SKM-1 treated with dmso at 0.1 percent for 144 hours (cell line): Measurements from ENCODE around the gene RTF2.
A peak's percentile ranks its signal among the peaks of the same experiment; 100 is the strongest.

ENCODE experiments used
- DNase-seq: peaks from one replicate; lab custom pipeline; 2025; ENCODE audit not compliant: unreplicated experiment; lab: John Stamatoyannopoulos, UW

The RTF2 gene, protein sequence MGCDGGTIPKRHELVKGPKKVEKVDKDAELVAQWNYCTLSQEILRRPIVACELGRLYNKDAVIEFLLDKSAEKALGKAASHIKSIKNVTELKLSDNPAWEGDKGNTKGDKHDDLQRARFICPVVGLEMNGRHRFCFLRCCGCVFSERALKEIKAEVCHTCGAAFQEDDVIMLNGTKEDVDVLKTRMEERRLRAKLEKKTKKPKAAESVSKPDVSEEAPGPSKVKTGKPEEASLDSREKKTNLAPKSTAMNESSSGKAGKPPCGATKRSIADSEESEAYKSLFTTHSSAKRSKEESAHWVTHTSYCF

DNA sequence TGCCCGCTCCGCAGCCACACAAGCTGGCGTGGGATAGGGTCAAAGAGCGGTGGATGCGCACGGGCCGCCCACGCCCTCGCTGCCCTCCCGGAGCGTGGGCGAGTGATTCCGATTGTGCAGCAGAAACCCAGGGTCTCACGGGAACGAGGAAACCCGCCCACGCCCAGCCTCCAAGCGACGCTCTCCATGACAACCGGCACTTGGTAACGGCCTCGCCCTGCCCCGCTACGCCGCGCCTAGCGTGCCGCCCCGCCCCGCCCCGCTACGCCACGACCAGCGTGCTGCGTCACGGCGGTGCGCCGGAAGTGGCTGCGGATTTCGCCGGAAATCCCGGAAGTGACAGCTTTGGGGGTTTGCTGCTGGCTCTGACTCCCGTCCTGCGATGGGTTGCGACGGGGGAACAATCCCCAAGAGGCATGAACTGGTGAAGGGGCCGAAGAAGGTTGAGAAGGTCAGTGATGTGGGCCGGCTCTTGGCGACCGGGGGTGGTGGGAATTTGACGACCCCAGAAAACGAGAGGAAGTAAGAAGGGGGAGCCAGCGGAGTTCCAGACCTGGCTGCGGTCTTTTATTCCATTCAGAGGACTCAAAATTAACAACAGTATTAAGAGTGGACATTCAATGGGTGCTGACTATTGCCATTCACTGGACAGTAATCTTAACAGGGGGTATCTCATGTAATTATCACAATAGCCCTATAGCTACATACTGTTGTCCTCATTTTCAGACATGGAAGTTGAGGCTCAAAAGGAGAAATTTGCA lies at the start of gene RTF2:
Gene RTF2, plus strand, starts transcription at position 312 of the 761 bp plus-strand sequence. Its CDS starts 71 bp downstream, at position 383.
- DNase-seq = peak; percentile 78

DNA sequence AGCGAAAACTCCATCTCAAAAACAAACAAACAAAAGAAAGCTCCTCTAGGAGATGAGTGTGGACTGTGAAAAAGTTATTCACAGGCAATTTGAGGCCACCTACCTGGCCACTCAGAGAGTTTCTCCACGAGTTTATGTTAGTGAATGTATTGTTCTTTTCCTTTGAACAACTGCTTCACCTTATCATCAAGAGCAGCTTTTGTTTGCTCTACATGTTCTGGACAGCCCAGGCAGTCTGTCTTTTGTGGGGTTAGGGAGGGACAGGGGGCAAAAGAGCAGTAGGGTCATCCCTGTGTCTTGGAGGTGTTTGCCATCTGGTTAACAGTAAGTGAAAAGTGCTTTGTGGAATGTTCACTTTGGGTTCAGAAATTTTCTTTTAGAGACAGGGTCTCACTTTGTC lies 48.4 kb upstream of the RTF2 start:
- DNase-seq = no peak

DNA sequence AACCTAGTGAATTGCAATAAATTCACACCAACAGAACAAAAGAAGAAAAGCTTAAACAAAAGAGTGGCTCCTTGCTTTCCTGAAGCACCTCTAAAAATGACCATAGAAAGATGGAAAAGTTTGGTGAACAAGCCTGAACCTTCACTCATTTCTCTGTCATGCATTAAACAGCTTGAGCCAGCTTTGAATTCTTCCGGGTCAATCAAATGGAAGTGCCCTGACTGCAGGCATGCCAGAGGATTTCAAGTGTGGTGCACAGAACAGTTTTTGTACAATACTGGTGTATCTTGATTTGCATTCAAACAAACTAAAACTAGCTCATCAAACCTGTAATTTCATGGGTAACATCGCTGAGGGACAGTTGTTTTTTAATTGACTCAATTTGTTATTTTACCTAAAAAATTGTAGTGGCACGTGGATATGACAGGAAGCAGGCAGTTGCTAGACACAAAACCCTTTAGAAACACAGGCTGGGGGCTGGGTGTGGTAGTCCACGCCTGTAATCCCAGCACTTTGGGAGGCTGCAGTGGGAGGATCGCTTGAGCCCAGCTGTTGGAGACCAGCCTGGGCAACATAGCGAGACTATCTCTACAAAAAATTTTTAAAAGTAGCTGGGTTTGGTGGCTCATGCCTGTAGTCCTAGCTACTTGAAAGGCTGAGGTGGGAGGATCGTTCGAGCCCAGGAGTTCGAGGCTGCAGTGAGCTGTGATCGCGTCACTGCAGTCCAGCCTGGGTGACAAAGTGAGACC lies 47.3 kb upstream of the RTF2 start:
- no peak for DNase-seq

DNA sequence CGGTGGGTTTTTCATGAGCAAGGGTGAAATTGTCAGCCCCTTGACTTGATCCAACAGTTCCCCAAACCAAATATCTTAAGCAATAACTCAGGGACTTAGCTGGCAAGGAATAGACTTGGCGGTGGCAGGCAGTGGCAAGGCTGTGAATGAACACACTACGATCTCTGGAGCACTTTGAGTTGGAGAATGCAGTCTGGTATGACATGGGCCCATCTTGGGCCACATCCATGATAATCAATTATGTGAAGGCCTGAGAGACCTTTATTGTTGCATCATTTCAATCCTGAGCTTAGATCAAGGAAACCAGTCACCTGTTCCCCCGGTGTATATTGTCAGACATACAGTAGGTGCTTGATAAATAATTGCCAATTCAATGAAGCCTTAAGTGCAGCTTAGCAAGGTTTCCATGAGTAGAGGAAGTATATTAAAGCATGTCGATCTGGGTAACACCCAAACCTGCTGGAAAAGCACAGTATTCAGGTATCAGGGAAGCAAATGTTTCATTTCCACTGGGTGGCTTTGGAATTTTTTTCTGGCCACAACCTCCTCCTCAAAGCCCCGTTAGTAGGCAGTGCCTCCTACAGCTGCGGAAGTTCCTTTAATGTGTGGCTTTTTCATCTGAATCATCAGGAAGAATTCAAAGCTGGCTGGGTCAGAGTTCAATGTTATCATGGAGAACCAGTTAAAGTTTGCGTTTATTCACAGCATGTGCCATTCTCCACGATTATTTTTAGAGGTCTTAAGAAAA lies 46.2 kb upstream of the RTF2 start:
- peak; percentile 23 for DNase-seq

DNA sequence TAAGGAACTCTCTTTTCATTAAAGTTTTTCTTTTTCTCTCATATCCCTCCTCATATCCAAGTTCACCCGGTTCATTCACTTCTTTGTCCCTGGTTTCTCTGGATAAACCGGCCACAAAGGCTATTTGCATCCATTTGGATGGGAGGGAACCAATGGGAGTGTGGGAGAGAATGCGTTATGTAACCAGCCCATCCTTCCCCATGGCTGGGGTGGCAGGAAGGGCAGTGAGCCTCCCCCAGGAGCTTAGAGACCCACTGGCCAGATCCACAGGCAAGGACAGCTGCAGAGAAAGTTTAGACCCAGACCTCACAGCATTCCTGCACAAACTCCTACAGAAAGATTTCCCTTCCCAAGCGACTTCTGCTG lies 45.6 kb upstream of the RTF2 start:
- no peak for DNase-seq

DNA sequence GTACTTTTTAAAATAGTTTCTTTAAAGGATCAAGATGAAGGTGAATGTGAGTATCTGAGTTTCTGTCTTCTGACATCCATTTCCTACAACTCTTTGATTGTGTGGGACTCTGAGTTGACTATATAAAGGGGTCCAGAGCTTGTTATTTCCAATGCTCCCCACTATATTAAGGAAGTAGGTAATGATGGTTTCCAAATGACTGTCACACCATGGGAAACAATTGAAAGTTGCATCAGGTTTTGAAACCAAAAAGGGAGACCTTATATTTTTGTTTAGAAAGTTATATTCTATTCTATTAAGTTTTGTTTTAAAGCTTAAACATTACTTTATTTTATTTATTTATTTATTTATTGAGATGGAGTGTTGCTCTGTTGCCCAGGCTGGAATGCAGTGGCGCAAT lies 45.2 kb upstream of the RTF2 start:
- no peak for DNase-seq

DNA sequence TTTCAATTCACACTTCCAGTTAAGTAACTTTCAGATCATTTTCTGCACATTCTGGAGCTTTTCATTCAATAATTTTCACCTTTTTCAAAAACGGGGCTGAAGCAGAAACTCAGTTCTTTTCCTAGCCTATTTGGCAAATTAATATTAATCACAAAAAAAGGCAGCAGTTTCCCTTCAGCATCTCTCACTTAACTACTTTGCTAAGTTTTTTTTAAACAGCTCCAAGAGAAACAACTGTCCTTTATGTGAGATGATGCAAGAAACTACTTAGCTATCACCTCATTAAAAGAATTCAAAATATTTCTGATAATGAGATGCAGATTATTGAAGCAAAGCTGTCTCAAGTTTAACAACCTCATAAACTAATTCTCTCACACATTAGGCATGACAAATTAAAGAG lies 44.5 kb upstream of the RTF2 start:
- DNase-seq = no peak

DNA sequence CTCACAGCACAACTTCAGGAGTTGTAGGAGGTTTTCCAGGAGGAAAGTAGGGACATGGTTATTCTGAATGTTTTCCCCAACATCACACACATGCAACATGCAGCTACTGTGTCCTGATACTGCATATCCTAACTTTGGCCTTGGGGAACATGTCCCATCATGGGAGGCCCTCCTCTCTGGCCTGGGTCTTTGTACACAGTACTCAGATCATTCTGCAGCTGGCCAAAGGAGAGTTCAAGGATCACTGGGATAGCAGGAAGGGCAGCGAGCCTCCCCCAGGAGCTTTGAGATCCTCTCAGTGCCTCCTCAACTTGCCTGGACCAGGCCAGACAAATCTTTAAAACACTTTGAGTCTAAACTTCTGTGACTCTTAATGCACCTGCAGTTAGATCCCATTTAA lies 43.5 kb upstream of the RTF2 start:
- no peak for DNase-seq

DNA sequence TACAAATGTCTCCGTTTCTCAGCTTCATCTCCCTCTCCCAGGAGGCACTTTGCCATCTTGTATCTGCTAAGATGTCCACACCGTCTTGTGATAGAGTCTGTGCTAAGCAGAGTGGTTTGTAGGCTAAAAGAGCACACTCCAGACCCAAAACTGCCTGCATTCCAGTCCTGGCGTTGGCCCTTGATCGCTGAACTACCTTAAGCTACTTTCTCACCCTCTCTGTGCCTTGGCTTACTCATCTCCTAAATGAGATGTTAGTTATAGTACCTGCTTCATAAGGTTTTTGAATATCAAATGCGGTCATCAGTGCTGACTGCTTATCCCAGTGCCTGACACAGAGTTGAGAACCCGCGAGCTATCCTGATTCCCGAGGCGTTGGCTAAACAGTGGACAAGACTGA lies 42.4 kb upstream of the RTF2 start:
- DNase-seq = no peak

DNA sequence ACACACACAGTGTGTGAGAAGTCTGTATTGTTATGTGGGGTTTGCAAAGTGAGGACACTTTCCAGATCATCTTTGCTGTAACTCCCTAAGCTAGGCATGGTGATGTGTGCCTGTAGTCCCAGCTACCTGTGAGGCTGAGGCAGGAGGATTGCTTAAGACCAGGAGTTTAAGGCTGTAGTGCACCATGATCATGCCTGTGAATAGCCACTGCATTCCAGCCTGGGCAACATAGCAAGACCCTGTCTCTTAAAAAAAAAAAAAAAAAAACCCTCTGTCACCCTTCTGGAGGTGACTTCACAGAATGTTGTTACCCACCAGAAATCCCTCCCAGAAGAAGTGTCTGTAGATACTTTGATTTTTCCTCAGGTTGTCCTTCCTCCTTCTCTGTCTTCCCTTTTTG lies 41.5 kb upstream of the RTF2 start:
- no peak for DNase-seq

DNA sequence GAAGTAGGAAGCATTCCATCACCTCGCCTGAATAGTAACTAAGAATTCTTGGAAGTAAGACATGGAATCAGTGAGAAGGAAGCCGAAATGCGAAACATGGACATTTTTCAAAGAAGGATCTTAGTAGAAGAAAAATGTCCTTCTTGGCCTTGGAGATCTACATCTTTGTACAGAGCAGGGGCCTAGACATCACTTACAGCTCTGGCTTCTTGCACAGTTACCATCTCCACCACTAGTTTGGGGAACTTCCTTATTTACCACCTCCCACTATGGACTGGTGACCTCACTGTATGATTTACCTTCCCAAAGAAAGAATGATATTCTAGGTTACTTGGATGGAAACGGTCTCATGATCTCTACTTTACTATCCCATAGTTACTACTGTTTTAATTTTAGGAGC lies 40.6 kb upstream of the RTF2 start:
- DNase-seq = peak; percentile 76

DNA sequence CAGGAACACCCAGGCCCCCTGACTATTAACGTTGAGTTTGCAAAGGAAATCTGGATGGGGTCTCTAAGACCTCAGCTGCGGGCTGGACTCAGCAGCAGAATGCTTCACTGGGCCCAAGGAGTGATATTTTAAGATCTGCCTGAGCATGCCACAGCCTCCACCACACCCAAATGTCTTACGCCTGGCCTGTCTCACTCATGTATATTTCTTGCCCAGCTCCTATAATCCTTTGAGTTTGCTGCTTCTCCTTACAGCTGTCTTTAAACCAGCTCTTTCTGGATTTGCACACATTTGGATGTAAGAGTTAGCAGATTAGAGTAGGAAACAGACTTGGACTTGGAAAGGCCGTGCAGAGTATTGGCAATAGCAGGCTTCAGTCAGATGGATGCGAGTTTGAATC lies 40.0 kb upstream of the RTF2 start:
- no peak for DNase-seq

DNA sequence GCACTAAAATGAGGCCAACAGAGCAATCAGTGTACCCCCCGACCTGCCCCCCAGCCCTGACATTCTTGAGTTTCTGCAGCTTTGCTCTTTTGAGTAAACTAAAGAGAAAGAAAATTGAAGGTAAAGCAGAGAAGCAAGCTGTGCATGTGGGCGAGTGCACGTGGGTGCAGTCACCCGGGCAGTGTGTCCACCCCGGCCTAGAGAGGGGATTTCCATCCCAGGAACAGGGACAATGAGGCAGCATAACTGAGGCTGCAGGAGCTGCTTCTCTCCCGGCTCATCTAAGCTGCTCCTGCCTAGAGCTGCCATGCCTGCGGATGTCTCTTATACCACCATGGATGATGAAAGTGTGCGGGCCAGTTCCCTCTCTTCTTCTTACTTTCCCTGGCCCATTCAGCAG lies 39.5 kb upstream of the RTF2 start:
- DNase-seq = no peak

DNA sequence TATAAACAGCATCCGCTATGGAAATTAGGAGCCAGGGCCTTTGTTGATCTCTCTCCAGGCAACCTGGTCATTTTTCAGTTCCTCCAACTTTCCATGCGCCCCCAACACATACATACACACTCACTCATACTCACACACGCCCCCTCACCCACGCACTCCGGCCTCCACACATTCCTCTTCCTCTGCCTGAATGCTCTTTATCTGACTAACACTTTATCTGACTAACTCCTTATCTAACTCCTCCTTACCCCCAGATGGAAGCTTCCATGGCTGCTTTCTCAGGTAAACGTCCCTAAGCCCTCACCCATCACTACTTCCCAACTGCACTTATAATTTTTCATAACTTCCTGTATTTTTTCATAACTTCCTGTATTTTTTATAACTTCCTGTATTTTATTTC lies 38.9 kb upstream of the RTF2 start:
- peak; percentile 28 for DNase-seq

DNA sequence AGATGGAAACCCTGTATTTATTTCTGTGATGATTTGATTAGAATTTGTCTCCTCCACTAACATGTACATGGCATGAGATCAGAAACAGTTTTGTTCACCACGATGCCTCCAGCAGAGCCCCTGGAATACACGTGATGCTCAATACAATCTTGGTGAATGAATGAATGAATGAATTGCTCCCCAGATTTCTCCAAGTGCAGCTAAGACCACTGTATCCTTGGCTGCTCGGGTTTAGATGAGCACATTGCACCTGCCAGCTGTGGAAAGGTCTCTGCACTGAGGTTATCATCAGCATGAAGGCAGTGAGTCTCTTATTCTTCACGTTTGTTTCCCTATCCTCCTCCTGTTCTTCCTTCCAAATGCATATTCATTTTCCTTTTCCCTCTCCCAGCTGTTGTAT lies 38.5 kb upstream of the RTF2 start:
- DNase-seq = no peak

DNA sequence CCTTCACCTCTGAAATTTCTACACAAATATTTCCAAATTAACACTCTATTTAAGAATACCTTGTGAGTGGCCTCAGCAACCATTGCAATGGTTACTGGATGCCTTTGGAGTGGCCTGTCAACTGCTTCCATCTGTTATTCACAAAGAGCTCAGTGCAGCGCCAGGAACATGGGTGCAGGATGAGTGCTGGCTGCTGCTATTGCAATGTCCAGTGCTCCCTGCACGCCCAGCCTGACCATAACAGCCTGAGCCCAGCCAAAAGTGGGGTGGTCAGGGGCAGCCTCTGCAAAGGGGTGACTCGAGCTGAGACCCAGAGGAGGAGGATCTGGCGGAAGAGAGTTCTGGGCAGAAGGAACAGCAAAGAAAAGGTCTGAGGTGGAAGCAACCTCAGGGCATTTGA lies 38.0 kb upstream of the RTF2 start:
- DNase-seq = no peak

DNA sequence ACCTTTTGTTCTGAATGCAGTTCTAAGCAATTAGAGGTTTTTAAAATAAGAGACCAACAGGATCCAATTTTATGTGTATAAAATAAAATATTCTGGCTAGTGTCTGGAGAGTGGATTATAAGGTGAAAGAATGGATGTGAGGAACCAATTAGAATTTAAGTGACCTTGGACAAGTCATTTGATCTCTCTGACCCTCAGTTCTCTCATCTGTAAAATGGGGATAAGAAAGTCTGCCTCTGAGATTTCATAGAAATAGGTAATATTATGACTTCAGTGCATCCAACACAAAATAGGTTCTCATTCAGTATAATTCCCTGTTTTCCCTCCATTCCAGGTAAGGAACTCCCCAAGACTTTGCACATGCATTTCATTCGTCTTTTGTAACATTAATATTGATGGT lies 37.5 kb upstream of the RTF2 start:
- no peak for DNase-seq

DNA sequence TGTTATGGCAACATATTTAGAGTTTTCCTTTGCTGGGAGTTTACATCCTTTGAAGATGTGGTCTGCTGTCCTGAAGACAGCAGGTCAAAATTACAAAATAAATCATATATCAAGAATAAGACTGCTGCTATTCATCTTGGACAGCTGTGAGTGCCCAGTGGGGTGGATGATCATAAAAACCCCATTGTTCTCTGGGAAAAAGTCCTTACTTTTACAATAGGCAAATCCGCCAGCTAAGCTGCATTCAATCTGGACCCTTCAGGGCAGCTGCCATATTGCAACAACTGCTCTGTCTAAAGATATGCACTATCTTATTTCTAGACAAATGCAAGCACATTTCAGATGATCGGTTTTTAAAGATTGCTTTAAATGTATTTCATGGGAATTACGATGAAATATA lies 37.0 kb upstream of the RTF2 start:
- no peak for DNase-seq

DNA sequence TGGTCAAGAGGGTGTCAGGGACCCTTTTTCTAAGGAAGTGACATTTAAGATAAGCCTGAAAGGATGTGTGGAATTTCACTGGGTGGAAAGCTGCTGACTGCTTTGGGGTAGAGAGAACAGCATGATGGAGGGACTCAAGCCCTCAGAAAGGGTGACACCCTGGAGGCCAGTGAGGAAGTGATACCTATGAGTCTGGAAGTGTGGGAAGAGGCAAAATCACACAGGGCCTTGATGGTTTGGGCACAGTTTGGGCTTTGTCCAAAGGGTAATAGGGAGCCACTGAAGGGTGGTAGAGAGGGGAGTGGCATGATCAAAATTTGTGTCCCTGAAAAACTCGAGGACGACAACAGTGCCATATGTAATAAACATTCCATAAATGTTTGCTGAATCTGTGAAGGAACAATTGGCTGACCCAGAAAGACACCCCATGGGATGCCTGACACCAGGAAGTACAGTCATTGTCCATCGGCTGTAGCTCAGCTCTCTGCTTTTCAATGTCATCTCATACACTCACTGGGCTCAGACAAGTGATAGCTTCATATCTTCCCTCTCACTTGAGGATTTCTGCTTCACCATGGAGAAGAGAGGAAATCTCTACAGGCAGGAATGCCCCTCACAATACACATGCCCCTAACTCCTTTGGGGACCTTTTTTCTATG lies 35.1 kb upstream of the RTF2 start:
- DNase-seq = no peak

DNA sequence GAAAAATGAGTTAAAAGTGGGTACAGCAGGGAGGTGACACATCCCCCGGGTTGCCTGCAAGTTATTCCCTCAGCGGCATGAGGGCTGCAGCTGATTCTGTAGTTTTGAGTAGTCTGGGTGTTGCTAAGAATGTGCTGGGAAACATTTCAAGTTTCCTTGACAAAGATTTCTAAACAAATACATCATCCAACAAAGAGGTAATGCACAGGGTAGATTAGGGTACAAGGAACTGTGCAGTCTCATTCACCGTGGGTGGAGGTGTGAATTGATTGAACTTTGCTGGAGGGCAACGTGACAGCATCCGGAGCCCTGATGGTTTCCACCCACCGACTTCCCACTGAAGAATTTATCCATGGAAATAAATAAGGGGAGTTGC lies 34.6 kb upstream of the RTF2 start:
- no peak for DNase-seq
